GM13976 (cell line): Measurements from ENCODE around the gene NSUN6.
"Not testable (repeated sequence)": the region's sequence is repeated elsewhere in the genome, so short reads cannot be mapped to it uniquely, and the experiment has no call there.

Experiments used
- DNase-seq: peaks from one replicate; pipeline ENCODE4 v3.0.0; 2012; ENCODE audit warnings: low spot score
- in situ Hi-C: fragments of 300-500 bp; cut with MboI; formaldehyde crosslinking; loops from one replicate; pipeline ENCODE4 v1.12.0; 2022; ENCODE audit warnings: low sequenced_read_pairs, mixed read lengths, inconsistent platforms; ENCODE audit not compliant: unreplicated experiment
- TF ChIP-seq, protein P1 (sequence below): IDR thresholded peaks from 2 replicates; pipeline ENCODE4 v1.5.1; 2012; ENCODE audit warnings: borderline replicate concordance, mild to moderate bottlenecking; ENCODE audit not compliant: insufficient read depth; ENCODE audit errors: extremely low read depth, missing control alignments, control extremely low read depth

The NSUN6 gene

DNA sequence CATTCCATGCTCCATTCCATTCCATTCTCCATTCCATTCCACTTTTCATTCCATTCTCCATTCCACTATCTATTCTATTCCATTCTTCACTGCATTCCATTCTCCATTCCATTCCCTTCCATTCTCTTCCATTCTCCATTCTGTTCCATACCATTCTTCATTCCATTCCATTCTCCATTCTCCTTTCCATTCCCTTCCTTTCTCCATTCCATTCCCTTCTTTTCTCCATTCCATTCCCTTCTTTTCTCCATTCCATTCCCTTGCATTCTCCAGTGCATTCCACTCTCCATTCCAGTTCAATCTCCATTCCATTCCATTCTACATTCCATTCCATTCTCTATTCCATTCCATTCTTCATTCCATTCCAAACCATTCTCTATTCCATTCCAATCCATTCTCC is 80.3 kb downstream of the NSUN6 start:
- in situ Hi-C loops = no loop called here
- DNase-seq = no peak
- TF ChIP-seq, protein P1, sequence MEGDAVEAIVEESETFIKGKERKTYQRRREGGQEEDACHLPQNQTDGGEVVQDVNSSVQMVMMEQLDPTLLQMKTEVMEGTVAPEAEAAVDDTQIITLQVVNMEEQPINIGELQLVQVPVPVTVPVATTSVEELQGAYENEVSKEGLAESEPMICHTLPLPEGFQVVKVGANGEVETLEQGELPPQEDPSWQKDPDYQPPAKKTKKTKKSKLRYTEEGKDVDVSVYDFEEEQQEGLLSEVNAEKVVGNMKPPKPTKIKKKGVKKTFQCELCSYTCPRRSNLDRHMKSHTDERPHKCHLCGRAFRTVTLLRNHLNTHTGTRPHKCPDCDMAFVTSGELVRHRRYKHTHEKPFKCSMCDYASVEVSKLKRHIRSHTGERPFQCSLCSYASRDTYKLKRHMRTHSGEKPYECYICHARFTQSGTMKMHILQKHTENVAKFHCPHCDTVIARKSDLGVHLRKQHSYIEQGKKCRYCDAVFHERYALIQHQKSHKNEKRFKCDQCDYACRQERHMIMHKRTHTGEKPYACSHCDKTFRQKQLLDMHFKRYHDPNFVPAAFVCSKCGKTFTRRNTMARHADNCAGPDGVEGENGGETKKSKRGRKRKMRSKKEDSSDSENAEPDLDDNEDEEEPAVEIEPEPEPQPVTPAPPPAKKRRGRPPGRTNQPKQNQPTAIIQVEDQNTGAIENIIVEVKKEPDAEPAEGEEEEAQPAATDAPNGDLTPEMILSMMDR = no peak

DNA sequence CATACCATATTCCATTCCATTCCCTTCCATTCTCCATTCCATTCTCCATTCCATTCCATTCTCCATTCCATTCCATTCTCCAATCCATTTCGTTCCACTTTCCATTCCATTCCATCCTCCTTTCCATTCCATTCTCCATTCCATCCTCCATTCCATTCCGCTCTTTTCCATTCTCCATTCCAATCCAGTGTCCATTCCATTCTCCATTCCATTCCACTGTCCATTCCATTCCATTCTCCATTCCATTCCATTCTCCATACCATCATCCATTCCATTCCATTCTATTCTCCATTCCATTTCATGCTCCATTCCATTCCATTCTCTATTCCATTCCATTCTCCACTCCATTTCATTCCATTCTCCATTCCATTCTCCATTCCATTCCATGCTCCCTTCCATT is 81.0 kb downstream of the NSUN6 start:
- DNase-seq, in situ Hi-C loops: not testable (repeated sequence)

DNA sequence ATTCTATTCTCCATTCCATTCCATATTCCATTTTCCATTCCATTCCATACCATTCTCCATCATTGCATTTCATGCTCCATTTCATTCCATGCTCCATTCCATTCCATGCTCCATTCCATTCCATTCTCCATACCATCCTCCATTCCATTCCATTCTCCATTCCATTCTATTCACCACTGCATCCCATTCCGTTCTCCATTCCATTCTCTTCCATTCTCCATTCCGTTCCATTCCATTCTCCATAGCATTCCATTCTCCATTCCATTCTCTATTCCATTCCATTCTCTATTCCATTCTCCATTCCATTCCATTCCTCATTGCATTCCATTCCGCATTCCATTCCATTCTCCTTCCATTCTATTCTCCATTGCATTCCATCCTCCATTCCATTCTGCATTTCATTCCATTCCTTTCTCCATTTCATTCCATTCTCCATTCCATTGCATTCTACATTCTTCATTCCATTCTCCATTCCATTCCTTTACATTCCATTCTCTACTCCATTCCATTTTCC is 84.0 kb downstream of the NSUN6 start:
- TF ChIP-seq, protein P1 = no peak
- no peak for DNase-seq
- in situ Hi-C loops = no loop called here

DNA sequence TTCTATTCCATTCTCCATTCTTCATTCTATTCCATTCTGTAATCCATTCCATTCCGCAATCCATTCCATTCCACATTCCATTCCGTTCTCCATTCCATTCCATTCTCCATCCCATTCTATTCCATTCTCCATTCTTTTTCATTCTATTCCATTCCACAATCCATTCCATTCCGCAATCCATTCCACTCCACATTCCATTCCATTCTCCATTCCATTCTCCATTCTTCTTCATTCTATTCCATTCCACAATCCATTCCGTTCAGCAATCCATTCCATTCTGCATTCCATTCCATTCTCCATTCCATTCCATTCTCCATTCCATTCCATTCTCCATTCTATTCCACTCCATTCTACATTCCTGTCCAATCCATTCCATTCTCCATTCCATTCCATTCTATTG is 85.2 kb downstream of the NSUN6 start:
- in situ Hi-C loops = no loop called here

DNA sequence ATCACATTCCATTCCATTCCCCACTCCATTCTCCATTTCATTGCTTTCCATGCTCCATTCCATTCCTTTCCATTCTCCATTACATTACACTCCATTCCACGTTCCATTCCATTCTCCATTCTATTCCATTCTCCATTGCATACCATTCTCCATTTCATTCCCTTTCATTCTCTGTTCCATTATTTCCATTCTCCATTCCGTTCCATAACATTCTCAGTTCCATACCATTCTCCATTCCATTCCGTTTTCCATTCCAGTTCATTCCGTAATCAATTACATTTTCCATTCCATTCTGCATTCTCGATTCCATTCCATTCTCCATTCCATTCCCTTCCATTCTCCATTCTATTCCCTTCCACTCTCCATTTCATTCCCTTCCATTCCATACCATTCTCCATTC is 86.4 kb downstream of the NSUN6 start:
- no peak for DNase-seq
- TF ChIP-seq, protein P1 = no peak
- in situ Hi-C loops = no loop called here

More for the DNA sequence above, 85.2 kb downstream of the NSUN6 start:
- TF ChIP-seq, protein P1 = no peak
- DNase-seq = no peak

DNA sequence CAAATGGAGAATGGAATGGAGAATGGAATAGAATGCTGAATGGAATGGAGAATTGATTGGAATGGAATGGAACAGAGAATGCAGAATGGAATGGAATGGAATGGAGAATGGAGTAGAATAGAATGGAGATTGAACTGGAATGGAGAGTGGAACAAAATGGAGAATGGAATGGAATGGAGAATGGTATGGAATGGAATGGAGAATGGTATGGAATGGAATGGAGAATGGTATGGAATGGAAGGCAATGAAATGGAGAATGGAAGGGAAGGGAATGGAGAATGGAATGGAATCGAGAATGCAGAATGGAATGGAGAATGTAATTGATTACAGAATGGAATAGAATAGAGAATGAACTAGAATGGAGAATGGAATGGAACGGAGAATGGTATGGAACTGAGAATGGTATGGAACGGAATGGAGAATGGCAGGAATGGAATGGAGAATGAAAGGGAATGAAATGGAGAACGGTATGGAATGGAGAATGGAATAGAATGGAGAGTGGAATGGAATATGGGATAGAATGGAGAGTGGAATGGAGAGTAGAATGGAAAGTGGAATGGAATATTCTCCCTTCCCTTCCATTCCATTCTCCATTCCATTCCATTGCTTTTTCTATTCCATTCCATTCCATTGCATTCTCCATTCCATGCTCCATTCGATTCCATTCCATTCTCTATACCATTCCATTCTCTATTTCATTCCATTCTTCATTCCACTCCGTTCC is 88.2 kb downstream of the NSUN6 start:
- in situ Hi-C loops = no loop called here
- TF ChIP-seq, protein P1 = no peak
- no peak for DNase-seq

DNA sequence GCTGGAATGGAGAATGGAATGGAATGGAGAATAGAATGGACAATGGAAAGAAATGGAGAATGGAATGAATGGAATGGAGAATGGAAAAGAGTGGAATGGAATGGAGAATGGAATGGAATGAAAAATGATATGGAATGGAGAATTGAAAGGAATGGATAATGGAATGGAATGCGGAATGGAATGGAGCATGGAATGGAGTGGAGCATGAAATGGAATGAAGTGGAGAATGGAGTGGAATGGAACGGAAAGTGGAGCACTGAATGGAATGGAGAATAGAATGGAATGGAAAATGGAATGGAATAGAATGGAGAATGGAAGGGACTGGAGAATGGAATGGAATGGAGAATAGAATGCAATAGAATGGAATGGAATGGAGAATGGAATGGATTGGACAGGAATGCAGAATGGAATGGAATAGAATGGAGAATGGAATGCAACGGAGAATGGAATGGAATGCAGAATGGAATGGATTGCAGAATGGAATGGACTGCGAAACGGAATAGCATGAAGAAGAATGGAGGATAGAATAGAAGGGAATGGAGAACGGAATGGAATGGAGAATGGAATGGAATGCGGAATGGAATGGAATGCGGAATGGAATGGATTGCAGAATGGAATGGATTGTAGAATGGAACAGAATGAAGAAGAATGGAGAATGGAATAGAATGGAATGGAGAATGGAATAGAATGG is 89.4 kb downstream of the NSUN6 start:
- no peak for DNase-seq
- in situ Hi-C loops = no loop called here
- TF ChIP-seq, protein P1 = no peak
